SHP77 (cell line): Measurements from ENCODE around the gene DPYSL3.
"Not testable (repeated sequence)": the region's sequence is repeated elsewhere in the genome, so short reads cannot be mapped to it uniquely, and the experiment has no call there.

Experiments used
- DNase-seq, 2 experiments: peaks; one replicate each; lab custom pipeline; 2025; lab: John Stamatoyannopoulos, UW

DPYSL3 gene

DNA sequence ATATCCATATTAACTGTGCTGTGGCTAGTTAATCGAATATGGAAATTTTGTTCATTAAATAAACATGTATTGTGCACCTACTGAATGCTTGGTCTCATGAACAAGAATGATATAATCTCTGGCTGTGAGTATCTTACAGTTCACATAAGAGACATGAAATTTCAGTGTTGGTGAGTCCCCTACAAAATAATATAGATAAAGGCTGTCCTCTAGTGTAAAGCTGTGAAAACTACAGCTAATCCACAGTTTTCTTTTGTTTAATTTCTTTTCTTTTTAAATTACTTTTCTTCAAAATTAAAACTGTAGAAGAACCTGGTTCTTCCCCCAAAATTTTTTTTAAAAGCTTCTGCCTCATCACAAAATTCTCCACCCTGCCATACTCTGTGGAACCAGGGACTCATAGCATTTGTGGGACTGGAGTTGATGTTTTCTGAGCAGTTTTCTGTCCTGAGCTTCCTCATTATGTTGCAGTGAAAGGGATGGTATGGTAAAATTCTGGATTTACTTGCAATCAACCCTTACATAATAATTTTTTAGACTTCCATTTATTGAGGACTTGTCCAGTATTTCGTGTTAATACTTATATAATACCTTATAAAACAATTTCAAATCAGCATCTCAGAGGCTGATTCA, 140.0 kb downstream of the DPYSL3 start:
- no peak for DNase-seq

DNA sequence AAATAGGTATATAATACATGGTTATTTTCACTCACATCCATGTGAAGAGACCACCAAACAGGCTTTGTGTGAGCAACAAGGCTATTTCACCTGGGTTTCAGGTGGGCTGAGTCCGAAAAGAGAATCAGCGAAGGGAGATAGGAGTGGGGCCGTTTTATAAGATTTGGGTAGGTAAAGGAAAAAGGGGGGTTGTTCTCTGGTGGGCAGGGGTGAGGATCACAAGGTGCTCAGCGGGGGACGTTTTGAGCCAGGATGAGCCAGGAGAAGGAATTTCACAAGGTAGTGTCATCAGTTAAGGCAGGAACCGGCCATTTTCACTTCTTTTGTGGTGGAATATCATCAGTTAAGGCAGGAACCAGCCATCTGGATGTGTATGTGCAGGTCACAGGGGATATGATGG, 142.5 kb downstream of the DPYSL3 start:
- DNase-seq = not testable (repeated sequence)

DNA sequence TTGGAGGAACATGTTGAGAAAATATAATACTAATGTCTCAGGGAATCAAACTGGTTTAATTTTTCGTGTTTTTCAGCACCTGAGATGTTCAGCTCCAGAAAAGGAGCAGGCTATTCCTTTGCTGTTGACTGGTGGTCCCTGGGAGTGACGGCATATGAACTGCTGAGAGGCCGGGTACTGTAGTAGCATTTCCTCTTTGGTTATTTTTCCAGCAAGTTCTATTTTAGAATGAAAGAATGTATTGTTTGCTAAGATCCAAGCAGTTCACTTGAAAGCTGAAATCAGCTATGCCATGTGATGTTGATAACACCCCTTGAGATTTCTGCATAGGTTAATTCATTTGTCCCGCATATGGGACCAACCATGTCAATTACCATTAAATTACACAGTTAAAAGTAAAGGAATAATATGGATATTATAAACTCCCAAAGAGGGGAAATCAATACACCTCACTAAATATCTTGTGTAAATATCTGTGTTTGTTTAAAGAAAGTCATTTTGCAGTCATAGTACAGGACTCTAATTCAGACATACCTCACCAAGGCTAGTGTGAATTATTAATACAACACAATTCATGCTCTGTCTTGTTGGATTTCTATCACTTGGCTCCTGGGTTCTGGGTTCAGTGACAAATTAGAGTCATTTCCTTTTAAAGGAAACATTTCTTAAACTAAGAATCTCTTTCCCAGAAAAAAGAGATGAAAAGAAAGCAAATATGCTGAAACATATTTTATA, 148.3 kb downstream of the DPYSL3 start:
- DNase-seq = no peak

DNA sequence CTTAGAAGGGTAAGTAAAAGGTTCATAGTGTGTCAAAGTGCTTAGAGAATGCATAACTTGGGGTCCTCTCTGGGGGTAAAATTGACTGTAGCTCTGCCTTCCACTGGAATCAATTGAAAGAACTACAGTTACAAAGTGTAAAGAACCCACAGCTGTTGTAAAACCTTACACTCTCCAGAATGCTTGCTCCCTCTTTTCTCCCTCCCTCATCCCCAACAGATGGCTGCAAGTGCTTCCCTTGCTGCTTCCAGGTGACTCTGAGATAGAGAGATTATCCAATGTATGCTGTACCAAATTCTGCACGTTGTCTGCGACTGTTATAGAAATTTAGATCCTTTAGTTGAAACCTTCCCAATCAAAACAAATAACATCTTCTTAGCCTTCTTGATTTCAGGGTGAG, 149.1 kb downstream of the DPYSL3 start:
- DNase-seq = no peak

DNA sequence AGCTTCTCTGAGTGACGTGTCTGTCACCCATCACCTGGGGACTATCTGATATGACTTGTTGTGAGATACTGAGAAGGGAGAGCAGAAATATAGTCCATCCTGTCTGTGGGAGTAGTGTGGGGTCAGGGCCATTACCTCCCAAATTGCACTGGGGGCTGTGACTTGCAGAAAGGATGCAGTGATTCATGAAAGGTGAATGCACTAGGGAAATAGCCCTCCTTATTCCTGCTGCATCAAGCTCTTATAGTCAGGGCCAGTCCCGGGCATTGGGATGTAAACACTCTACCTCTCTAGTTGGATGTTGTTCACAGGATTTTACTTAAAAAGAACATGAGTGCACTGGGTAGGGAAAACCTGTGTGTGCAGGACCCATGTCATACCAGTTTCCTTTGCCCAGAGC, 150.3 kb downstream of the DPYSL3 start:
- DNase-seq = no peak

DNA sequence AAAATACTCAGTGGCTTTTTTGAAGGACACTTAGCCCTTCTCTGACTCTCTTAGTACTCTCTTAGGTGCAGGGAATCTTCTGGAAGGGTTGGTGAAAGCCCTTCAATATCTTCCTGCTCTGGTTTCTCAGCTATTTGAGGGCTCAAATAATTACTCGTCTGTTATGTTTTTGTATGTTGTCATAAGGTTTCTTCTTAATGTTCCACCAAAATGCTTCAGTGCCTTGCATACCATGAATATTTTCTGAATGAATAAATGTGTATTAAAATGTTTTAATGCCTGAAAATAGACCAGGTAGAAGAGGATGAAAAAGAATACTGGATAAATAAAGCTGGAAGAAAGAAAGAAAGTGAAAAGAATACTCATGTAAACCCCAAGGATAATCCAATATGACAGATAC, 150.8 kb downstream of the DPYSL3 start:
- no peak for DNase-seq

DNA sequence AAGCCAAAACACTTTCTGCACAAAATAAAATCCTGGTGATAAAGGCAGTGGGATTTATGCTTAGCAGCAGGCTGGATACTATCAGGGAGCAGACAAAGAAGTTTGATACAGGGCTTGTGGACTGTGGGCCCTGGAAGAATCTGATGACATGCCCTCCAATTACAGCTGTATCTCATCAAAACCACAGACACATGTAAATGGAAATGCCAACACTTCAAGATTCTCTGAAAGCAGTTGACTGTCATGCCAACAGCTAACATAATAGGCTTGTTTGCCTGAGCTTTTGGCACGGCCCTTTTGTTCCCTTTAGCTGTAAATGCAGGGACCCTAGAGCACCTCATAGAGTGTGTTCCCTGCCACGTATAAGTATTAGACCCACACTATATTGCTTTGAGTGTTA, 160.6 kb downstream of the DPYSL3 start:
- DNase-seq = no peak

DNA sequence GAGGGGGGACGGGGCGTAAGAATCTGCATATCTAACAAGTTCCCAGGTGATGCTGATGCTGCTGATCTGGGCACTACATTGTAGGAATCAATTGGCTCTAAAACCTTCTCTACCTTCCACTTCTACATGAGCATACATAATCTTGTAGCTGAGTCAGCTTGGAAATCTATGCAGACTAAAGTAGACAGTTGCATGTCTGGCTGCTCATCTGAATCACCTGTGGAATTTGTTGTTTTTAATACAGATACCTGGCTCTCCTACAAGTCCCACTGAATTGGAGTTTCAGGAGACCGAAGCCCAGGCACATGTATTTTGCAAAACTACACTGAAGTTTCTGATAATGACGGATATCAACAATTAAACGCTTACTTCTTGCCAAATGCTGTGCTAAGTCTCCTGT, 161.4 kb downstream of the DPYSL3 start:
- DNase-seq = no peak

DNA sequence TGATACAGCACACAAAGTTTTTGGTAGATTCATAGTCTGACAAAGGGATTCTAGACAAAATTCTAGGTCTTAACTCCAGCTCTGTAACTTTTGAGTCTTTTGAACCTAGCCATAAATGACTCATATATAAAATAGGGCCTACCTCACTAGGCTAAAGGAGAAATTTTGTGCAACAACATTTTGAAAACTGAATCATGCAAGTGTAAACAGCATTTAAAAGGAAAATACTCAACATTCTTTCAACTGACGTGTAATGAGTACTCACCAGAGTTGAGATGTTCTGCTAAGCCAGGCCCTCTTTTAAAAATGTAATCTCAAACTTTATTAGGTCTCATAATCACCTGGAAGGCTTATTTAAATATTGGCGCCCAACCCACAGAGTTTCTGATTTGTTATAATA, 161.8 kb downstream of the DPYSL3 start:
- no peak for DNase-seq

DNA sequence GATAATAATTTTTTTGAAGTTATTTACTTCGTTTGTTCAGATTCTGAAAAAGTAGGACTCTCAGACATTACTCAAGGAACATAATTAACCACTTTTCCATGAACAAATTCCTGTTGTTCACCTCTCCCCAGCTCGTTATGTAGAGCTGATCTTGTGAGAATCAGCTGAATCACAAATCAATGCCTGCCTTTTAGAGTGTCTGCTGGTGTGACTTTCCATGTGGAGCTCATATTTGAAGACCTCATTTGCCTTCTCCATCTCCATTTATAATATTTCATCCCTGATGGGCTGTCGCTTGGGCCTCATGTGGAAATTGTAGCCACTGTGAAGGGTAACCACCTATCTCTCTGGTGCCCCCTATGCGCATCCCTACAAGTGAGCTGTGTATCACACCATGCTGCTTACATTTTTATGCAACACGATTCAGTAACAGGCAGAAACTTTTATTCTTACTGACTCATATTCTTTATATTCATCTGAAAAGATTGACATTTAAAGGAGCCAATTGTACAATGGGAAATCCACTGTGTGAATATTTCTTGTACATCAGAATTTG, 163.8 kb downstream of the DPYSL3 start:
- no peak for DNase-seq

DNA sequence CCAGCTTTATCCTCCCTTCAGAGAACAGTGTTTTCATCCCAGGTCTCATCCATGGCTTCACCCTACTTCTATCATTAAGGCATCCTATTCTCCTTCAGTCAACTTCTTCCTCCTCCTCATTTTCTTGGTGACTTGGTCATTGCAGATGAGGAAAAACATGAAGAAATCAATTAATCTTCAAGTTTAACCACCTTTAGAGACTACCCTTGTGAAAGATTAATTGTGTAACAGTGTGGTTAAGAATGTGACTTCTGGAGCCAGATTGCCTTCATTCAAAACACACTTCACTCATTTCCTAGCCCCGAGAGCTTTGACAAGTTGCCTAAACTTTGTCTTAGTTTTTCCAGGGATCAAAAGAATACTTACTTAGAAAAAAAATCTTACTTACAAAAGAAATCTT, 165.0 kb downstream of the DPYSL3 start:
- no peak for DNase-seq

DNA sequence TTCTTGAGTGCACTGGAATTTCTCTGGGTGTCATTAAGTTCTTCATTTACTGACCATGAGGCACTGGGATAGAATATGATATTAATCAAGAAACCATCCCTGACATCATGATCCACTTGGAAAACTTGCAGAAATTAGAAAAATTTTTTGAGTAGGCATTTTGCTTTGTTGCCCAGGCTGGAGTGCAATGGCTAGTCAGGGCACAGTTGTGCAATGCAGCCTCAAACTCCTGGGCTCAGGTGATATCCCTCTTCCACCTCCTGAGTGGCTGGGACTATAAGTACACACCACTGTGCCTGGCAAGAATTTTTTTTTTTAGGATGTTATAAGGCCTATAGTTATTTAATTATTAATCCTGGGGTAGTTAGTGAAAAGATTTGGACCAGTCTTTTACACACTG, 168.5 kb downstream of the DPYSL3 start:
- no peak for DNase-seq

DNA sequence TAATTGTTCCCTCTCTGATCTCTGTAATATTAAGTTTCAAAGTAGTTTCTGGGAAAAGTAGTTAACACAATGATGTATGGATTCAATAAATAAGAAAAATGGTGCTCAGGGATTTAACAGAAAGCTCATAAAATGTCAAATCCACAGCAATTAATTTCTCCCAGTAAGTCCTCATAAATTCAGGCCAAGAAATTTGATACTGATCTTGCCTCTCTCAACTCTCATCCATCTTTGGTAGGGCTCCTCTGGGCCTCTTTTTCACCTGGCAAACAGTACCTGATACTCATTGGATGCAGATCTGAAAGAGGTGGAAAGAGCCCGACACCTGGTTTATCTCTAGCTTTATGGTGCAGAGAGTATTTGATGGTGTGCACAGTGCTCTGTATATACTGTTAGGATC, 168.9 kb downstream of the DPYSL3 start:
- no peak for DNase-seq
